Fibroblast of upper back skin (primary cell): ENCODE measurements around the gene BACH2.

Source experiments
- DNase-seq: peaks from one replicate; pipeline ENCODE4 v3.0.0-alpha.2; 2013

Gene BACH2

GRCh38 chr6:90020746-90021145 is 275.9 kb downstream of the BACH2 start:
- DNase-seq, result no peak

DNA sequence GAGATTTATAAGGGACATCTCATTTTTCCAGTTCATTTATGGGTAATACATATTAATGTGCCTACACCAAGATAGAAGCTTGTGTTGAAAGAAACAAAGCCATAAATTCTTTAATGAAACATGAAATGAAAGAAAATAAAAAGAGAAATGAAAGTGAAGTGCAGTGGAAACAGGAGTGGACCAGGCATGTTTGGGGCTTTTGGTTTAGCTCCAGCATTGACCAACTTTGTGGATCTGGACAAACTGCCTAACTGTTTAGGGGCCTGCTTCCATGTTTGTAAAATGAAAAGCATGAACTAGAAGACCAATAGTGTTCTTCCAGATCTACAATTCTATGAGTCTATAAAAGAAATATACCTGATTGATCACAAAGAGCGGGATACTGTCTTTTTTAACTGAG is 277.4 kb downstream of the BACH2 start:
- no peak for DNase-seq

GRCh38 chr6:90015883-90016282 is 280.8 kb downstream of the BACH2 start:
- no peak for DNase-seq

DNA sequence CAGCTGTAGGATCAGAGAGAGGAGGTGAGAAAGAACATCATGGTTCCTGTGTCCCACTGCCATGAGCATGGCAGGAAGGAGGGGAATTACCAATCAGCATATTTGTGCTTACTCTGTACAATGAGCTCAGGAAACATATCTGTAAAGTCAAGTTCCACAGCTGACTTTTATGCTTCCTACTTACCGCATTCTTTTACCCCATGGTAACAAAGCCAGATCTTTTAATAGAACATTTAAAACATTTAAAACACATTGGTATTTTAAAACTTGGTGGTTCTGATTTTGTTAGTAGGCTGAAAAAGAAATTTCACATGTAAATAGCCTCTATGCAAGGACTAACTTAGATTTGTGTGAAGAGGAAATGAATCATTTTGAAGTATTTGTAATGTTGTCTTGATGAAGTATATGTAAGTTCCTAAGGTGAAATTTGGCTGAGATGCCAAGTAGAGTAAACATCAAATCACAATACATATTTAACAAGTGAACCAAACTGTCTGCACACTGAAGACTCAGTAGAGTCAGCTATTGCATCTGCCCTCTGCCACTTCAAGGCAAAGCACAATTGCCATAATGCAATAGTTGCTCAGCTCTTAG is 287.6 kb downstream of the BACH2 start:
- DNase-seq, result peak; percentile 67

DNA sequence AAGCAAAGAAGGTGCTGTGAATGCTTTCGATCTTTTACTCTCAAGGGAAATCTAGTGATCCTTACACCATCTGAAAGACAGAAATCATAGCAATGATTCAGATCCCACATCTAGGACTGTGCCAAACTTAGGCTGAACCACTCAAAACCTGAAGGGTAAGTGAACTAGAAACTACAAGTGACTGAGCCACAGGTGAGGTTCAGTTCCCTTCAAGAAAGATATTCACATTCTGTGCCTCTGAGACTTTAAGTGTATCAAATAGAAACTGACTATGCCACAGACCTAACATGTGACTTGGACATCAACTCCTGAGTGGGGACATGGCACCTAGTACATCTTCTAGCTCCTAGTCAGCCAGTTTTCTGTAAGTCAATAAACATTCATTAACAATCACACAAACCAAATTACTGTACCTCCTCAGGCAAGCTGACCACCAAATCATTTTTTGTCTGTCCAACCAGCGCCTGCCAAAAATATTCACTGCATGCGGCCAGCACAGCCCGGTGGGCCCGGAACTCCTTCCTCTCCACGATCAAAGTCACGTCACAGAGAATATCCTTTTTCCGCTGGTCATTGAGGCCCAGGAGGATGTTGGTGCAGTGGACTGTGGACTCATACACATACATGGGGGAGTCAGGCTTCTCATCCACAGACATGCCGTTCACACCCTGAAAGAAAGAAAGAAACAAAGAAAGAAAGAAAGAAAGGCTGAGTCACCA is 288.3 kb downstream of the BACH2 start:
- no peak for DNase-seq

- DNase-seq, result no peak
These were observed 291.4 kb downstream of the BACH2 start for GRCh38 chr6:90005048-90005827.

DNA sequence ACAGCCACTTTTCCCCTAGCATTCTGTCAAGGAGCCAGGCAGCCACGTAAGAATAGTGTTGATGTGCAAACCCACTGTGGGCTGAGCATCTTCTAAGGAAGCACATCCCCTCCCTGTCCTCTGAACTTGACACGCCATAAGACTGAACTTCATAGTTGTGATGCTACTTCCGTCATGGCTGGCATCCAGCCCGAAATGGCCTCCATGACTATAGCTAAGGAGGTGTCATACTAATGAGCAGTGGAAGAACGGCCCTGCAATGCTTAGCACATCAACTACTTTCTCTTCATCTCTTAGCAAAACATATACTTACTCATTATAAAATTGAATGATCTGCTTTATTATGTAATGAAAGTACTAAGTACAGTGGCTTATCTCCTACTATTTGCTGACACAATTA is 292.1 kb downstream of the BACH2 start:
- DNase-seq, result no peak

DNA sequence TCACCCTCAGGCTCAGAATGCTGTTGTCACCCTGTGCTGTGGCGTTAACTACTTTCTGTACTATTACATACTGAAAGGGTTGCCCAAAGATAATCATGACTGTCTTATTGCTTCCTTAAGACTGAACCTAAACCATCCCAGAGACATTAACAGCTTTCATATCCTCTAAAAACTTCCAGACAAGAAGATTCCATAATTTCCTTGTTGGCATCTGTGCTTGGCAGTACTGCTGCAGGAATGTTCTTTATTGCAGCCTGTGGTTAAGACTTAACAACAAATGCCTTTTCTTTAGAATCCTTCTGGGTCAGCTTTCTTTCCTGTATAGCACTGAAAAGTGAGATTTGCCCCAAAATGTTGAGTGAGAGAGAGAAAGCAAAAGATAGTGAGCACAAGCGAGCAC is 292.7 kb downstream of the BACH2 start:
- DNase-seq, result peak; percentile 67

GRCh38 chr6:90003069-90003795 is 293.4 kb downstream of the BACH2 start:
- DNase-seq, result no peak

DNA sequence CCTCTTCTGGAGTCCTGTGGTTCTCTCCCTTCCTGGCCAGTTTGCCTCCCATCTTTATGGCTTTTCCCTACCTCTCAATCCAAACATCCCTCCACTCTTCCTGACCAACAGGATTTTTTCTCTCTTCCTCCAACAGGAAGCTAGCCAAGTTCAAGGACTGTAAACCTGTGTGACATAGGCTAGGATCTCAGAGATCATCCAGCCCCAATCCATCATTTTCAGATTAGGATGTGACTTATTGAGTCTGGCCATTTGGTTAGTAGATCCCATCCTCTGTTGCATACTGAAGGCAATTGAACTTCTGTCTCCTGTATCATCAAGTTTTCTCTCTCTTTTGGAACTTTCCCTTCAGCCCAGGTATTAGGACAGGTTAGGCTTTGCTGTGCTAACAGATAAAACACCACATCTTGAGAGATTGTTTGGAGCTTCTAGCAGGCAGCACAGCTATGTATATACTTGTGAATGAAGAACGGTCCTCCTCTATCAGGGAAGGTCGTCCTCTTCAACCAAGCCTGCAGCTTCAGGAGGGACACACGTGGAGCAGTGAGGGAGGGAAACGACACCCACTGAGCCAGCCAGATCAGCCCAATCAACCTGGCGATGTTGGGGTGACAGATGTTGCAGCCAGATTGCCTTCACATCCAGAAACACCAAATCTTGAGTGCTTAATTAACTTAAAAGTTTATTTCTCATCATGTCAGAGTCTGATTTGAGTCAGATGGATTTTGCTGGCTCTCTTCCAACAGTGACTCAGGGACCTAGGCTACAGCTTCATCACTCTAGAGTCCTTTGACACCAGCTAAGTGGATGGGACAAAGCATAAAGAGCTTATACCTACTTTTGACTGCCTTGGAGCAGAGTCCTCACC is 295.5 kb downstream of the BACH2 start:
- DNase-seq, result peak; percentile 59

- no peak for DNase-seq
These were observed 296.5 kb downstream of the BACH2 start for GRCh38 chr6:89999945-90000825.

DNA sequence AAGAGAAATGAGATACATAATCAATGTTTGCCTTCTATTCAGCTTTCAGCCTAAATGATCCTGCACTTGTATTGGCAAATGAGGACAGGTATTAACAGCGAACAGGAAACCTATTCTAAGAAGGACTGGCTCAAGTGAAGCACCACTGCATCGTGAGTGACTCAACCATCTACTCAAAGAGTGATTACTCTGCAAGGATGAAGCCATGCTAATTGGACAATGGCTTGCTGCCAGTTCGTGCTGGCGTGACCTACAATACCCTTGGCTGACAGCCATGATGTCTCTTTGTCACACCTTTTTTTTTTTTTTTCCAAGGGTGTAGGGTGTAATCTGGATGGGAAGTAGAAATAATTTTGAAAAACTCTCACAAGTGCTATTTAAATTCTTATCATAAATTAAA is 297.5 kb downstream of the BACH2 start:
- peak; percentile 43 for DNase-seq

- DNase-seq, result peak; percentile 88
These were observed 298.9 kb downstream of the BACH2 start for GRCh38 chr6:89997456-89998445.

DNA sequence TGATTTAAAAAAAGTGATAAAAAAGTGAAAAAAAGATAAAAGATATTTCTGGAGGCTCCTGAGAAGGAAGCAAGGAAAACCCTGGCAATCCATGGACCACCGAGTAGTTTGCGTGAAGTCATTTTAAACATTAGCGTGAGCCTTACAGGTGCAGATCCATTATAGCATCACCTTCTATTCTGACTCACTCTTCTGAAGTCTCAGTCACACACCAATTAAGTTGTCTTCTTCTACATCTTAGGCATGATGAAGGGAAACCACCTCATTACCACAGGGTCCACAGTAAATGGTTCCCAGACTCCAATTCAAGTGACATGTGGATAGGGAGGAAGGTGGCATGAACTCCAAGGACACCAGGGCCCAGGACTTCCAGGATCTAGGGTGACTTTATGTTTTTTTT is 303.2 kb downstream of the BACH2 start:
- DNase-seq, result no peak

- no peak for DNase-seq
These were observed 303.8 kb downstream of the BACH2 start for GRCh38 chr6:89992818-89993217.

DNA sequence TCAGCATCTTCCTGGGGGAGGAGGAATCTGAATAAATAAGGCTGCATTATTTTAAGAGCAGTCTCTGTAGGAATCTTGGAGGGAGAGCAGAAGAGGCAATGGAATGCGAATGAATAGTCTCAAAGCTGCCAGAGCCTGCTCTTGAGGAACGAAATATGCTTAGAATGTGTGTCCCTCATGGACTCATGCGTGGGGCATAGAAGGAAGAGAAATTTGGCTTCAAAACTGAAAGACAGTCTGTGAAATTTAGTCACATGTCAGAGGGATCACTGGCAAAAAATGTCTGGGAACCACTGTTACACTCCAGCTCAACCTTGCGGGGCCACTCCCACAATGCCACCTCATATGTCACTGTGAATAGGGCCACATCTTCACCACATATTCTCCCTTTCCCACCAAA is 306.9 kb downstream of the BACH2 start:
- peak; percentile 97 for DNase-seq

DNA sequence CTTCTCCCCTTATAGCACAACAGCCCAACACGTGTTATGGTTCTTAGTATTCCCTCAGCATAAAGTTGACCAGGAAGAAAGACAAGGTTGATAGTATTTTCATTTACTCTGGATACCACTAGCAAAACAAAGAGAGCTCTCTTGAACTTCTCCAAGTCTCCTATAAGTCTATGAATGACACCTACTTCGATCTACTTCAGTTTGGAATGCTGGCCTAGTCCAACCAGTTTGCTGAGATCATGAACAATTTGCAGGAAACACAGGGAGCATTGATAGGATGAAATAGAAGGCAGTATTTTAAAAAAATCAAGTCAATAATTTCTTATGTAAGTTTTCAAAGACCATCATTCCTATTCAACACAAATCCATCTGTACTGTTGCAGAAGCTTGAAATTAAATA is 308.8 kb downstream of the BACH2 start:
- no peak for DNase-seq

GRCh38 chr6:89987140-89987539 is 309.5 kb downstream of the BACH2 start:
- DNase-seq, result no peak

DNA sequence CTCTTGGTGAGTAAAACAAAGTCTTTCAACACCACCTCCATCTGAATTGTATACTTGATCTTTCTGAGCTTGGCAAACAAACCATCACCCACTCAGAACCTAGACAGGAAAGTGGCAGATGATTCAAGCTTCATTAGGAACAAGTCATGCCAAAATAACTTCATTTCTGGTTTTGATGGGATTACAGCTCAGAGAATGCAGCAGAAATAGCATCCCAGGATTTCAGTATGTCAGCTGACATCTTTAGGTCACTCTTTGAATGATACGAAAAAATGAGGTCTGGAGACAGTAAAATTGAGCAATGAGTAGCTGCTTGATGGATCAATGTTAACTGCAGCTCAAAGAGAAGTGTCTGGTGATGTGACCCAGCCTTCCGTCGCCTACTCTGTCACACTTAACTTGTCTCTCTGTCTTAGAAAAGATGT is 310.0 kb downstream of the BACH2 start:
- DNase-seq, result peak; percentile 89
